ENCODE data around the gene PAX2.

- TF ChIP-seq CTCF (IDR thresholded peaks at IDR 0.05) (no peak), POLR2AphosphoS5 (IDR thresholded peaks at IDR 0.05) (no peak)
These were observed 41.2 kb downstream of the PAX2 start for GRCh38 chr10:100786591-100786990.
